HAP-1 (cell line): ENCODE data around the gene SND1.

ENCODE experiments used
- DNase-seq, 2 experiments: peaks; one replicate each; pipeline ENCODE4 v3.0.0-alpha.2; 2016 to 2020; ENCODE audit warnings: low spot score in 2 of 2
- H3K27me3 ChIP-seq: fragments of 250-450 bp; sonication (Bioruptor Pico); 2 replicates; pipeline ENCODE4 v1.5.1; 2020; ENCODE audit warnings: low read depth, mild to moderate bottlenecking, moderate library complexity
- H3K36me3 ChIP-seq: fragments of 250-450 bp; sonication (Bioruptor Pico); replicated peaks from 2 replicates; pipeline ENCODE4 v1.5.1; 2020; ENCODE audit warnings: mild to moderate bottlenecking
- H3K4me1 ChIP-seq: fragments of 250-450 bp; sonication (Bioruptor Pico); 2 replicates; pipeline ENCODE4 v1.5.1; 2020; ENCODE audit warnings: mild to moderate bottlenecking
- H3K4me3 ChIP-seq: fragments of 250-450 bp; sonication (Bioruptor Pico); 2 replicates; pipeline ENCODE4 v1.5.1; 2020; ENCODE audit warnings: mild to moderate bottlenecking, moderate library complexity
- H3K9me3 ChIP-seq: fragments of 250-450 bp; sonication (Bioruptor Pico); 2 replicates; pipeline ENCODE4 v1.5.1; 2020; ENCODE audit warnings: mild to moderate bottlenecking, moderate library complexity
- in situ Hi-C: fragments of 300-500 bp; cut with MboI; formaldehyde crosslinking; loops from 3 replicates; pipeline ENCODE4 v1.14.3; 2020; ENCODE audit warnings: low sequenced_read_pairs, inconsistent platforms, mixed read lengths

The SND1 gene

GRCh38 chr7:128044064-128044463 lies 392.1 kb downstream of the SND1 start:
- no peaks in the 10 kb centered on the region for H3K27me3 ChIP-seq
- H3K9me3 ChIP-seq: no peaks in the 10 kb centered on the region
- no peak overlapping the region for H3K4me3 ChIP-seq
- no peaks in the 10 kb centered on the region for H3K4me1 ChIP-seq
- DNase-seq: no peak
- no peaks in the 10 kb centered on the region for H3K36me3 ChIP-seq
- in situ Hi-C loops: no loop called here

GRCh38 chr7:128045158-128045557 lies 393.2 kb downstream of the SND1 start:
- Histone ChIP-seq H3K9me3 (no peaks in the 10 kb centered on the region), H3K36me3 (no peaks in the 10 kb centered on the region), H3K27me3 (no peaks in the 10 kb centered on the region), H3K4me1 (no peaks in the 10 kb centered on the region), H3K4me3 (no peak overlapping the region)
- in situ Hi-C loops: no loop called here
- no peak for DNase-seq

- Histone ChIP-seq H3K4me1 (no peaks in the 10 kb centered on the region), H3K36me3 (no peaks in the 10 kb centered on the region)
These were observed 393.8 kb downstream of the SND1 start for GRCh38 chr7:128045766-128046165.

GRCh38 chr7:128052404-128052803 lies 400.4 kb downstream of the SND1 start:
- Histone ChIP-seq H3K36me3 (no peaks in the 10 kb centered on the region; the same call in 1 of the 2 replicates), H3K9me3 (no peaks in the 10 kb centered on the region), H3K4me1 (peaks cover 2% of the 10 kb centered on the region; the same call in 1 of the 2 replicates), H3K27me3 (no peaks in the 10 kb centered on the region), H3K4me3 (no peak overlapping the region)
- in situ Hi-C loops: no loop called here
- DNase-seq: no peak

More at GRCh38 chr7:128045766-128046165, 393.8 kb downstream of the SND1 start:
- Histone ChIP-seq H3K9me3 (no peaks in the 10 kb centered on the region), H3K4me3 (no peak overlapping the region), H3K27me3 (no peaks in the 10 kb centered on the region)
- no peak for DNase-seq
- in situ Hi-C loops: no loop called here

GRCh38 chr7:128053023-128053422 lies 401.0 kb downstream of the SND1 start:
- Histone ChIP-seq H3K4me3 (no peak overlapping the region), H3K27me3 (no peaks in the 10 kb centered on the region), H3K4me1 (peaks cover 2% of the 10 kb centered on the region; the same call in 1 of the 2 replicates), H3K9me3 (no peaks in the 10 kb centered on the region), H3K36me3 (no peaks in the 10 kb centered on the region; the same call in 1 of the 2 replicates)
- in situ Hi-C loops: no loop called here
- no peak for DNase-seq

GRCh38 chr7:128053991-128054390 lies 402.0 kb downstream of the SND1 start:
- Histone ChIP-seq H3K9me3 (no peaks in the 10 kb centered on the region), H3K36me3 (no peaks in the 10 kb centered on the region; the same call in 1 of the 2 replicates), H3K4me1 (peaks cover 2% of the 10 kb centered on the region; the same call in 1 of the 2 replicates), H3K4me3 (no peak overlapping the region), H3K27me3 (no peaks in the 10 kb centered on the region)
- in situ Hi-C loops: no loop called here
- no peak for DNase-seq

GRCh38 chr7:128054511-128054910 lies 402.5 kb downstream of the SND1 start:
- no peak overlapping the region for H3K4me3 ChIP-seq
- H3K9me3 ChIP-seq: no peaks in the 10 kb centered on the region
- H3K36me3 ChIP-seq: no peaks in the 10 kb centered on the region; the same call in 1 of the 2 replicates
- H3K27me3 ChIP-seq: no peaks in the 10 kb centered on the region
- peaks cover 2% of the 10 kb centered on the region; the same call in 1 of the 2 replicates for H3K4me1 ChIP-seq
- no peak for DNase-seq
- in situ Hi-C loops: no loop called here

GRCh38 chr7:128055637-128056036 lies 403.6 kb downstream of the SND1 start:
- Histone ChIP-seq H3K9me3 (no peaks in the 10 kb centered on the region), H3K27me3 (no peaks in the 10 kb centered on the region), H3K36me3 (no peaks in the 10 kb centered on the region; the same call in 1 of the 2 replicates), H3K4me1 (peaks cover 2% of the 10 kb centered on the region; the same call in 1 of the 2 replicates), H3K4me3 (no peak overlapping the region)
- no peak for DNase-seq
- in situ Hi-C loops: no loop called here

- in situ Hi-C loops: no loop called here
- Histone ChIP-seq H3K4me1 (peaks cover 2% of the 10 kb centered on the region; the same call in 1 of the 2 replicates), H3K9me3 (no peaks in the 10 kb centered on the region), H3K36me3 (no peaks in the 10 kb centered on the region; the same call in 1 of the 2 replicates), H3K4me3 (no peak overlapping the region), H3K27me3 (no peaks in the 10 kb centered on the region)
- DNase-seq: no peak
These were observed 404.9 kb downstream of the SND1 start for GRCh38 chr7:128056901-128057300.

GRCh38 chr7:128057909-128058308 lies 405.9 kb downstream of the SND1 start:
- Histone ChIP-seq H3K9me3 (no peaks in the 10 kb centered on the region), H3K27me3 (no peaks in the 10 kb centered on the region), H3K4me1 (peaks cover 2% of the 10 kb centered on the region; the same call in 1 of the 2 replicates), H3K36me3 (no peaks in the 10 kb centered on the region), H3K4me3 (no peak overlapping the region)
- no peak for DNase-seq
- in situ Hi-C loops: no loop called here

GRCh38 chr7:128059143-128059988 lies 407.4 kb downstream of the SND1 start:
- Histone ChIP-seq H3K4me1 (peaks cover 2% of the 10 kb centered on the region; the same call in 1 of the 2 replicates), H3K36me3 (no peaks in the 10 kb centered on the region), H3K4me3 (no peak overlapping the region), H3K9me3 (no peaks in the 10 kb centered on the region), H3K27me3 (no peaks in the 10 kb centered on the region)
- in situ Hi-C loops: no loop called here
- DNase-seq: no peak

GRCh38 chr7:128060018-128060417 lies 408.0 kb downstream of the SND1 start:
- DNase-seq: no peak
- Histone ChIP-seq H3K4me1 (peaks cover 2% of the 10 kb centered on the region; the same call in 1 of the 2 replicates), H3K4me3 (no peak overlapping the region), H3K27me3 (no peaks in the 10 kb centered on the region), H3K36me3 (no peaks in the 10 kb centered on the region), H3K9me3 (no peaks in the 10 kb centered on the region)
- in situ Hi-C loops: no loop called here

GRCh38 chr7:128063088-128063487 lies 411.1 kb downstream of the SND1 start:
- Histone ChIP-seq H3K9me3 (no peaks in the 10 kb centered on the region), H3K27me3 (no peaks in the 10 kb centered on the region), H3K36me3 (no peaks in the 10 kb centered on the region), H3K4me3 (no peak overlapping the region), H3K4me1 (no peaks in the 10 kb centered on the region)
- in situ Hi-C loops: no loop called here
- DNase-seq: no peak

GRCh38 chr7:128065872-128066271 lies 413.9 kb downstream of the SND1 start:
- Histone ChIP-seq H3K9me3 (no peaks in the 10 kb centered on the region), H3K27me3 (no peaks in the 10 kb centered on the region), H3K4me1 (no peaks in the 10 kb centered on the region), H3K36me3 (no peaks in the 10 kb centered on the region), H3K4me3 (no peak overlapping the region)
- in situ Hi-C loops: no loop called here
- no peak for DNase-seq
